Hypothalamus (tissue), 51 donors: ENCODE results near the gene PBX1.
"Not testable (repeated sequence)": the region's sequence is repeated elsewhere in the genome, so short reads cannot be mapped to it uniquely, and the experiment has no call there.

Experiments used
- DNase-seq, 51 donors: peaks; one replicate each; lab custom pipeline; 2025; lab: John Stamatoyannopoulos, UW

Gene PBX1

DNA sequence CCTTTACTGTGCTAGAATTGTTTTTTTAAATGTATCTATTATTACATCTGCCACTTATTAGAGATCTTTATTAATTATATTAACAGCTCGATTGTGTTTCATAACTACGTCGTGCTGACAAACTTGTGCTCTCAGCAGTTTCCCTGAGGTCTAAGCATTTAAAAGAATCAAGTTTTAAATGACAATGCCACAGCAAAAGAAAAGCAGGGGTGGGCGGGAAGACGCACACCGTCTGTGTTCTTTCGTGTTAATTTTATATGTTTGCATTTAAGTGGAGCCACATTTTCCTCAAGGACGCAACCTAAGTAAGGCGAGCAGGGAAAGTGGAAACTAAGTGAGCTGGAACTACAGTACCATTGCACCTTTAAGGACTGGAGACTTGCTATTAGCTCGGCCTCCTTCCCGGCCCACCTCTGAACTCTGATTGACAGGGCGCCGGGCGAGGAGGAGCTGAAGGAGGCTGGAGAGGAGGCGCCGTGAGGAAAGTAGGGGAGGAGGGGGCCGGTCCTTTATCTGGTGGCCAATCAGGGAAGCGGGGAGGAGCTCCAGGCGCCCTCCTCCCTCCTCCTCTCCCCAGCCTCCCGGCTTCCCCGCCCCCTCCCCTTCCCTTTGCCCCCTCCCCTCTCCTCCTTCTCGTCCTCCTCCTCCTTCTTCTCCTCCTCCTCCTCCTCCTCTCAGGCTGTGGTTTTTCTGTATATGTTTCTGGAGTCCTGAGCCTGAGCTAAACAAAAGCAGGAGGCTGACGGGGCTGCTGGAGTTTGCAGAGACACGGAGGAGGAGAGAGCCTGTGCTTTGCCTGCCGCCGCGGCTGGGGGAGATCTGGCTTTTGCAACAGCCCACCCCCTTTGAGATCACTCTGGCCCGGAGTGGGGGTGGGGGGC, at the start of gene PBX1:
PBX1 (plus strand) TSS at position 724 of the 881 bp plus-strand sequence.
- peak; percentile 59 to 99 (median 94) for DNase-seq

DNA sequence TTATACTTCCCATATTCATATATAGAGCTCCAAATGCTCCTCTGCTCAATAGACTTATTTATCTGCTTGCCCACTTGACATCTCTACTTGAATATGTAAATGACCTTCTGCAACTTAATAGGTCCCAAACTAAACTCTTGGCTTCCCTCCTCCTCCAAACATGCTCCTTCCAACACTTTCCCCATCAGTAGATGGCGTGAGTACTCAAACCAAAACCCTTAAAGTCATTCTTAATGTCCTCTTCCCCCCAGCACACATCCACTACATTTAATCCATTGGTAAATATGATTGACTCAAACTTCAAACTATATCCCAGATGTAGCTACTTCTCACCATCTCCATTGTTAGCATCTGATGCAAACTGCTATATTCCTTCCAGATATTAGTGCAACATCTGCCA, 48.5 kb upstream of the PBX1 start:
- DNase-seq = no peak

DNA sequence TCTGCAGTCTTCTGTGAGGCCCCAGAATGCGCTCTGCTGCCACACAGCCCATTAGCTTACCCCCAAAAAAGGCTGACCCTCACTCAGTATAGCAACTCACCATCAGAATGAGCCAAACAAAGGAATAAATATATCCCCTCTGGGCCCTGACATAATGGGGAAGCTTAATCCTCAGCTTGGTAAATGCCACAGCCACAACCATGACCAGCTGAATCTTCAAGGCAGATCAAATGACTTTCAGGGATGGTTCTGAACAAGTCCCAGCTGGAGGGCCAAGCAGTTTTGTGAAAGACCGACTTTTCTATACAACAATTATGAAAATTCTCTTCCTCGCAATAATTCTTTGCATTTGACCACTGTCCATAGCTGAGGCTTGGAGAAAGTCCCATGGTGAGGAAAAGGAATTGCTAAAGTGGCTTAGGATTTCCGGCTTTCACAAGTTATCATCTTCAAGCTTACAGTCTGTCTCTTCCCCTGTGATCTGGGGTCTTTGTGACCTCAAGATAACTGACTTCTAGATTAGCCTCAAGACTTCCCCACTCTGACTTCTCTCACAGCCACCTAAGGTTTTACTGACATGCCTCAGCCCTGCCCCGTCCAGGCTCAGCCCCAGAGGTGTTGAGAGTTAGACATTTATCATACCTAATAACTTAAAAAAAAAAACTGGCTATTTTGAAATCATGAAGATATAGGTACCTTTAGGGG, 47.8 kb upstream of the PBX1 start:
- DNase-seq = no peak

DNA sequence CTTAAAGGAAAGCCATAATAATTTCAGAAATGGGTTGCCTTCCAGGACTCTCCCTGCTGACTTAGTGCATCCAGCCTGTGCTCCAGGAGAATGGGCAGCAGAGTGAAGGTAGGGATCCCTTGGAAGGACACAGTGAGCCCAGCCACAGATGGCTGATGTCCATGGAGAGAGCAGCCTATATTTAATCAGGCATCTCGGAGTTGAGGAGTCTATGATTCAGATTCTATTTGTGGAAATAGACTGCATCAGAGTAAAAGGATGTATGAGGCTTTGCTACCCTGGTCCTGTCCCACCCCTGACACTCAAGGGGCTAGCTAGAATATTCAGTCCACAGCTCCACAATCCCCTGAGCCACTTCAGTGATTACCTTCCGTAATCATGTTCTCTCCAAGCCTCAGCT, 43.8 kb upstream of the PBX1 start:
- no peak for DNase-seq

DNA sequence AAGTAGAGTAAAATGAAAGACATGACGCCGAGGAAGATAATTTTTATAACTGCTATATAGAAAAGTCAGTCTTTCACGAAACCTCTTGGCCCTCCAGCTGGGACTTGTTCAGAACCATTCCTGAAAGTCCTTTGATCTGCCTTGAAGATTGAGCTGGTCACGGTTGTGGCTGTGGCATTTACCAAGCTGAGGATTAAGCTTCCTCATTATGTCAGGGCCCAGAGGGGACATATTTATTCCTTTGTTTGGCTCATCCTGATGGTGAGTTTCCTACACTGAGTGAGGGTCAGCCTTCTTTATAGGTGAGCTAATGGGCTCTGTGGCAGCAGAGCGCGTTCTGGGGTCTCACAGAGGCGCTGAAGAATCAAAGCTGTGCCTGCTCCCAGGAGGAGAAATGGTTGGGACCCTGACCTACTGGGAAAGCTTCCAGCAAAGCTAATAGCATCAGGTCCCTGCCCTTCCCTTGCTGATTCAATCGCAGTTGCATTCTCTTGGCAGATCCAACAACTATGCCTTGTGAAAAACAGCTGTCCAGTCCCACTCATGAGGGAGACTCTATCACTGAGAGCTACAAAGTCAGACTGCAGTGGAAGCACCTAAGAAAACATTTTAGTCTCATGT, 43.2 kb upstream of the PBX1 start:
- no peak for DNase-seq

DNA sequence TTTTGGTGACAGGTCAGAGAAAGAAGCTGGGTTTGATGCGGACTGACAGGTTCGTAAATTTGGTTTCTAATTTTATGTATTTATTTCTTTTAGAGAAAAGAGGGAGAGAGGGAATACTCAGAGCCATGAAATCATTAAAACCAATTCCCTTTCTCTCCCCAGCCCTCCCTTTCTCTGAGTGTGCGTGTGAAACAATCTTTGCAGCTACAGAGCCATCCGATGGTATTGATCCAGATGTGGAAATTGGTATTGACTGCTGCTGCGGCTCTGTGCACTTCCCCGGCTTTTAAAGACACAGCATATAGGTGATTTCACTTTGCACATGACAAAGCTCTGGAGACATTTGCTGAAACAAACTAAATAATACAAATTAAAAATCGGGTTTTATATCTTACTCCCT, 42.4 kb upstream of the PBX1 start:
- DNase-seq = no peak

DNA sequence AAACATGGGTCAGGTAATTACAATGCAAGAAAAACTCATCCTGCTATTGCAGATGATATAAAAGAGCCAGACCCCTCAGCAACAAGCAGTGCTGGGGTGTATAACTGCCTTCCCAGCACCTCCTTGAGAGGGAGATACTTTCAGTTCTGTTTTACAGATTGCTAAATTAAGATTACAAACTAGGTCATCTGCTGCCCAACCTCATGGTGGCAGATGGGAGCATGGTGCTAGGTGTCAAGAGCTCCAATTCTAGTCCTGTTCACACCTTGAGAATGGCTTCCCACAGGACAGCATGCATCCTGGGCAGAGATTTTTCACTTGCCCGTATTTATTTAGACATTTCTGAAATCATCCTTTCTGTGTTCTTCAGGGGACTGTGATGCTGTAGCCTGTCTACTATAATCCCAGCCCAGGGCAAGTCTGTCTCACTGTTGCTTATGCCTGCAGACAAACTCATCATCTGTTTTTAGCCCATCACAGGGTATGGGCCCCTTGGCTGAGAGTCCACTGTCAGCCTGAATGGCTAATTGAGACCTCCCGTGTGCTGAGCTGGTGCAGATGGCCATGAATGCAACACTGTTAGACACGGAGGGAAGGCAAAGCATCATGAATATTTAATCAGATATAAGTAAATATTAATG, 40.2 kb upstream of the PBX1 start:
- peak in 11 of 51 donors; percentile 1 to 25 (median 14) for DNase-seq

DNA sequence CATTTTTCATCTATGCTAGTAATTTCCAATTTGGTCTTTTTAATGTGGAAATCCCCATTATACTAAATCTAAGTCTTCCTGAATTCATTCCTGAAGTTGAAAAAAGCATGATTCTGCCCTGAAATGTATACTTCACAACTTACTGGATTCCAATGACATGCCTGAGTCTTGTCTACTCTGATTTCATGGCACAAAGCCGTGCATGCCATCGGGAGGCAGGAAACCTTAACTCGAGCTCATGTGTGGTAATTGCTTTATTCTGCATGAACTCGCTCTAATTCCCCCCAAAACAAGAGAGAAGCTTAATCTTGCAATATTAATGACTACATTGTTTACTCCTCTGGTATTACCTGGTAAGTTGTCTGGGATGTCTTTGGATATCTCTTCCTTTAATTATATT, 39.6 kb upstream of the PBX1 start:
- DNase-seq = no peak

DNA sequence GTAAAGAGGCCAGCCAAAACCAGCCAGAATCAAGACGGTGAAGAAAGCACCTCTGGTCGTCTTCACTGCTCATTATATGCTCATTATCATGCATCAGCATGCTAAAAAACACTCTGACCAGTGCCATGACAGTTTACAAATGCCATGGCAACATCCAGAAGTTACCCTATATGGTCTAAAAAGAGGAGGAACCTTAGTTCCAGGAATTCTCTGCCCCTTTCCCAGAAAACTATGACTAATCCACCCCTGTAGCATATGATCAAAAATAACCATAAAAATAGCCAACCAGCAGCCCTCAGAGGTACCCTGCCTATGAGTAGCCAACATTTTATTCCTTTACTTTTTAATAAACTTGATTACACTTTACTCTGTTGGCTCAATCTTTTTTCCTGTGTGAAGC, 34.2 kb upstream of the PBX1 start:
- no peak for DNase-seq

DNA sequence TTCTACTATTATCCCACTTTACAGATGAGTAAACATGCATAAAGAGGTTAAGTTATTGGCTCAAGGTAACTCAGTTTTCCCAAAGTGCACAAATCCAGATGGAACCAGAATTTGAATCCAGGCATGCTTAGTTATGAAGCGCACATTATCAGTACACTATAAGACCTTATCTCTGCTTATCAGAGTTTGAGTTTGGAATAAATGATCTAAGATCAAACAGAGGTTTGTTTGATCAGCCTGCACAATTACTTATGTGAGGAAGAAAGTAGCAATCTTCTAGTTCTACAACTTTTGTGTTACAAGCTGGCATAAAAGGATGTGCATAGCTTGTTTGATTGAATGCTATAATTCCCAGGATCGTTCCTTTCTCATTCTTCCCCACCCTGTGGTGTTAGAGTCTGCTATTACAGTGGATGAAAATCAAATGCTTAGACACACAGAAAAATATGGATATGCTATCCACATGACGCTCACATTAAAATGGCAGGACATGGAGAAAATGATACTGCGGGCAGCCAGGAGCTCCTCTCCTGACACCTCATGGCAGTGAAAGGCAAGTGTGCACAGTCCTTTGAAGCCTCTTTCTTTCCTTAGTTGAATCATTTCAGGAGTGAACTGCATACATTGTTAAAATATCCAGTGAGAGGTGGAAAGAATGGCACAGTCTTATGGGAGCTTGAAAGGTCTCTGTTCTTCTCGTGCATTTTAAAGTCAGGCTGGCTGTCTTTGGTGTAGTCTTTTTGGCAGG, 23.9 kb upstream of the PBX1 start:
- no peak for DNase-seq

DNA sequence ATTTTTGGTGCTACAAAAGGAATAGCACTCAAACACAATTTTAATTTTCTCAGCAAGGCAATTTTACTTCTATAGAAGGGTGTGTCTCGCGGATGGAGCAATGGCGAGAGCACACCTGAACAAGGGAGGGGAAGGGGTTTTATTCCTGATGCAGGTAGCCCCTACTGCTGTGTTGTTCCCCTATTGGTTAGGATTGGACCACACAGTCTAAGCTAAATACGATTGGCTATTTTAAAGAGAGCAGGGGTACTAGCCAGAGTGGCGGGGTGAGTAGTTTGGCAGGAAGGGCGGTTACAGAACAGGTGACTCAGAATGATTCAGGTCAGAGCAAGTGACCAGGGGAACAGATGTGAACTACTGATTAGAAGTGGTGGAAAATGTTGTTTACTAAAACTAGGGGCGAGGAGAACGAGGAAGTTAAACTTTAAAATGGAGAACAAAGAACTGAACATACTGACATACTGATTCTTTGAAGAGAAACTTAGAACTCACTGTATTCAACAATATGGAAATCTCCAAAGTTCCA, 6.5 kb upstream of the PBX1 start:
- not testable (repeated sequence) for DNase-seq

DNA sequence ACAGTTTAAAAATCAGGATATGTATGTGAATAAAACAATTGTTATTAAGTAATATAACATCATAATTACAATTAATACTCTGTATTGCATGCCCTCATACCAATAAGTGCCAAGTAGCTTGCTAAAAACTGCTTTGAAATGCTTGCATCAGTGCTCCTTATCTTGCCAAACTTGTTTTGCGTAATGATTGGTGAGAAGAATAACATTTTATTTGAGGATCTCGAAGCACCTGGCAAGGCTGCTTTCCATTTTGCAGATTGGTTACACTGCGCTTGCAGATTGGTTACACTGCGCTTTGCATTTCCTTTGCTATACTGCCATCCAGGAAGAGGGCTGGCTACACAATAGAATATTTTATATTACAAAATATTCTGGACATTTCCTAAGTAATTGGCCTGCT, 1.7 kb upstream of the PBX1 start:
- no peak for DNase-seq

DNA sequence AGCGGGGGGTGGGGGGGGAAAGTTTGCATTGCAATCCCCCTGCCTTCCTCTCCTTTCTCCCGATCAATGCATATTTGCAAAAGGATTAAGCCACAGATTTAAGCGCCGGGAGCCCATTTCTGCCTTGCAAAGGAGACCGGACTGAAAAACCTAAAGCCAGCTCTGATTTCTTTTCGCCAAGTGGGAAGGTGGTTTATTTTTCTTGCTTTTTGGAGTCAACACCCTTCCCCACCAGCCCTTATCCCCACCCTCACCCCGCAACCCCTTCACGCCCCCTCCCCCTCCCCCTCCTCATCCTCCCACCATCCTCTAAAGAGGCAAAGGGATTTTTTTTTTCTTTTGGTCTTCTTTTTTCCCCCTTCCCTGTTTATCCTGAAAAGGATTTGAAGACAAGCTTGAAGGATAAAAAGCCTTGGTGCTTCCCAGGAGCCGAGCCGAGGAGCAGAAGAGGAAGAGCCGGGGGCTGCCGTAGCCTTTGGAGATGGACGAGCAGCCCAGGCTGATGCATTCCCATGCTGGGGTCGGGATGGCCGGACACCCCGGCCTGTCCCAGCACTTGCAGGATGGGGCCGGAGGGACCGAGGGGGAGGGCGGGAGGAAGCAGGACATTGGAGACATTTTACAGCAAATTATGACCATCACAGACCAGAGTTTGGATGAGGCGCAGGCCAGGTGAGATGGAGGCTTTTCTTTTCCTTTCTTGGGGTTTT, 513 bp downstream of the PBX1 start:
- peak in 43 of 51 donors; percentile 4 to 81 (median 27) for DNase-seq

DNA sequence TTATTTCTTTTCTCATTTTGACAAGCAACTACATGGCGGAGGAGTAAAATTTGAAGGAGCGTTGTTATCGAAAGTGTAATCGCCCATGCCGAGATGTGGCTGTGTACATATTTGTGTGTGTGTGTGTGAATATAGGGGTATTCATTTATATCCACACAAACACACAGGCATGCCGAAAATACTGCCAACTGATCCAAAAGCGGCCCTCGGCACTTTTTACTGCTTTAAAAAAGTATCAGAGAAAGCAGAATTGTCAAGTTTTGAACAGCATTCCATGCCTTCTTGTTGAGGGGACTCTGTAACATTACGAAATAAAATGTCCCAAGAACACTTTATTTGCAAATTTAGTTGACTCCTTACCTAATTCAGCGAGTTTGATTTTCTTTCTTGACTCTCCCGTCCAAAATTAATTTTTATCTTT, 1.1 kb downstream of the PBX1 start:
- DNase-seq = peak in 3 of 51 donors; percentile 21 to 75 (median 26)

DNA sequence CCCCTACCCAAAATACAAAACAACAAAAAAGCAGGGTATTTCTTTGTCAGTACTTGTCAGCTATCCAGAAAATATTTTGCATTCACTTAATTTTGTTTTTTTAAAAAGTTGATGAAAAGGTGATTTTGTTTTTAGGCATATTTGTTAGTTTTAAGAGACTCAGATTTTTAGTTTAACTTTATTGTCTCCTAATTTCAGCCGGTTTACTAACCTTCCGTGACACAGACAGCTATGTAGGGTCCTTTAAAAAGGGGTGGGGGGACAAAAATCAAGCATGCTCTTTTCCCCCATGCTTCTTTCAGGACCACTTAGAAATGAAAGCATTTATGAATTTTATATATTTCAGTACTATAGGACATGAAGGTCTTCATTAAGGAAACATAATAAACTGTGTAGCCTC, 1.6 kb downstream of the PBX1 start:
- peak in 1 of 51 donors; percentile 45 for DNase-seq

DNA sequence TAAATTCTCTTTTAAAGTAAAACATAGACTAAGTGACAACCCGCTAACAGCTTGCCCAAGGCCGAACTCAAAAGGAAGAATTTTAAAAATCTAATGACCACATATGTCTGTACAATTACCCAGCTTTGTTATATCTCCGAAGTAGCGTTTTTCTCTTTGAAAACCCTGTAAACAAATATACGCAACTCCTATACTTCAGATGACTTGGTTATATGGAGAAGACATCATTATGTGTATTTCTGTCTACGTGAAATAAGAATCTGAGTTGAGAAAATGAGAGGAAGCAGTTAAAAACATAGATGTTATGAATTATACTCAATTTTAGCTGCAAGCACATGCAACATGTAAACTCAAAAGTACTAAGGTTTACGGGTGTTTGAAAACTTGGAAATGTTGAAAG, 2.0 kb downstream of the PBX1 start:
- peak in 1 of 51 donors; percentile 56 for DNase-seq

DNA sequence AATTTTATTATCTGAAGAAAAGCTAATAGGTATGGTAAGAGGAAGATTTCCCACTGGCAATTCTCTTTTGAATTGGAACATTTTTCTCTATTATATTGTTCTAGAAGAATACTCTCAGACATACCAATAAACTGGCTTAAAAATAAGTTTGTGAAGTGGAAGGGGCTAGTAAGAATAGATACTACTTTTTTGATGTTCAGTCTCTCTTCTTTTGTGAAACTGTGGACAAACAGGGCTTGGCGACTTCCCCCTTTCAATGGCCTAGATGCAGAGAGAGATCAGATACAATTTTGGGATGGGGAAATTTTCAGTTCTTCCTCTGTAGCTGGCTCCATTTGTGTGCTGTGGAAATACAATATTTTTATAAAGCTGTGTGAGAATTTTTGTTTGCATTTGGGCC, 2.5 kb downstream of the PBX1 start:
- DNase-seq = peak in 1 of 51 donors; percentile 56

DNA sequence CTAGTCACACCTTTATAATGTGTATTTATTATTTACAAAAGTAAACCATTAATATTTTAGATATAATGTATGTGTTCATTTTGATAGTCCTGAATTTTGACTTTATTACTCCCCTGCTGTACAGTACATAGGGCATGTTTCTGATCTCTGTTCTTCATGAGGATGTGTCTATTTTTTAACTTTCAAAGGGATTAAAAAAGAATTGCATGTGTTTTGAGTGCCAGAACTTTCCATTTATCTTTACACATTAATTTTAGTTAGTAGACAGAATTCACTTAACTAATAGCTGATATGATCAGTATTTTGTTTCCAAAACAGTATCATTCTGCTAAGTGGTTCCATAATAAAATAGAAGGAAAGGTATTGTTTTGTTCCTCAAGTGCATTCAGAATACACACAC, 3.1 kb downstream of the PBX1 start:
- DNase-seq = no peak

DNA sequence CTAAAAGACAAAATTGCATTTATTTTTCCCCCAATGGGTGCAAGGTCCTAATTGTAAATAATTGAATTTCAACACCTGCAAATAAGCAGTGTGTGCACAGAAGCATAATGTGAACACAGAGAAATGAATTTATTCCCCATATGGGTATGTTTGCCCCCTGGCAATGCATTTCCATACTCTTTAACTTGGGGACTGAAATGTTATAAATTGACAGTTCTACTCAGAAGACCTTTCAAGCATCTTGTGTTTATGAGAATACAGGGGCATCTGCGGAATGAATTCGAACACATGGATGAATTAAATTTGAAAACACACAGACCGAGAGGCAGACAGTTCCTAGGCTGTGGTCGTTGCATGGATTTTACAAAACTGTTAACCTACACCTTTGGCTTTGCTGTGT, 3.5 kb downstream of the PBX1 start:
- peak in 1 of 51 donors; percentile 70 for DNase-seq
